GM12892 (cell line): Measurements from ENCODE around the gene FHIP1A.

Source experiments
- DNase-seq: peaks from one replicate; pipeline ENCODE4 v3.0.0; 2011; ENCODE audit not compliant: insufficient read length
- FAIRE-seq: peaks from 2 replicates; lab custom pipeline; 2011; peaks lifted over from hg19 to GRCh38; lab: Jason Lieb, UNC
- POLR2A ChIP-seq: IDR thresholded peaks from 2 replicates; pipeline ENCODE4 v1.6.1; 2011; ENCODE audit warnings: low read depth, low read length, control low read depth
- POLR2AphosphoS5 ChIP-seq: IDR thresholded peaks from 2 replicates; pipeline ENCODE4 v1.6.1; 2011; ENCODE audit warnings: low read depth, low read length, control low read depth
- TAF1 ChIP-seq: IDR thresholded peaks from 2 replicates; pipeline ENCODE4 v1.6.1; 2011; ENCODE audit warnings: low read depth, mild to moderate bottlenecking, control low read depth, low read length, borderline replicate concordance

FHIP1A gene

DNA sequence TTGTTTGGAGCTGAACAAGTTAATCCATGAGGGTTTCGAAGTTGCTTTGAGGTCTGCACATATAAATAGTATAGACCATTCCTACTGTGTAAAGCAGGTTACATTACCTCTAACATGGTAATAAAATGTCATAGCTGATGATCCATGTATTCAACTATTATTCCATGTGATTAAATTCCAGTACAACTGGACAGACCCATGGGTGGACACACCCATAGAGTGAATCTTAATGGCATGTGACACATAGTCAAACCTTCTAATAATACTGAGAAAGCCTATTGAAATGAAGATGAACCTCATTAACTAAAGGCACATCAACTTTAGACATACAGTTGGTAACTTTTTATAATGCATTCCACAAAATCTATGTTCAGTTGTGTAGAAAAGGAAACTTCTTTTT lies 28.5 kb downstream of the FHIP1A start:
- no peak for TF ChIP-seq POLR2A
- no peak for TF ChIP-seq TAF1
- no peak for TF ChIP-seq POLR2AphosphoS5
- DNase-seq (no peak), FAIRE-seq (no peak)

DNA sequence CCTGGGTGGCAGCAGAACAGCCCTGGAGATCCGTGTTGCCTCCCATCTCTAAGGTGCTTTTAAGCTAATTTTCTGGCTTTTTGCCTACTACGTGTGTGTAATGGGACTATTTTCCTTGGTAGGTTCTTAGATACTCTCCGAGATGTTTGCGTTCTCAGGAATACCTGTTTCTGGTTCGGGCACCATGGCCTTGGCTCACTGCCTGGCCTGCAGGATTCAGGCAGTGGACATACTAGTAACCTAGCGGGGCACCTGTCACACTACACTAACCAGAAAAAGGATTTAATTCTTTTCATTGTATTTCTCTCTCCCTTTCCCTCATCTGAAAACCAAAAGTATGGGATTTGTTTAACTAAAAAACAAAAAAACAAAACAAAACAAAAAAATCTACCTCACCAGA lies 29.2 kb downstream of the FHIP1A start:
- FAIRE-seq: no peak
- DNase-seq: no peak
- TF ChIP-seq TAF1 (no peak), POLR2AphosphoS5 (no peak), POLR2A (no peak)

DNA sequence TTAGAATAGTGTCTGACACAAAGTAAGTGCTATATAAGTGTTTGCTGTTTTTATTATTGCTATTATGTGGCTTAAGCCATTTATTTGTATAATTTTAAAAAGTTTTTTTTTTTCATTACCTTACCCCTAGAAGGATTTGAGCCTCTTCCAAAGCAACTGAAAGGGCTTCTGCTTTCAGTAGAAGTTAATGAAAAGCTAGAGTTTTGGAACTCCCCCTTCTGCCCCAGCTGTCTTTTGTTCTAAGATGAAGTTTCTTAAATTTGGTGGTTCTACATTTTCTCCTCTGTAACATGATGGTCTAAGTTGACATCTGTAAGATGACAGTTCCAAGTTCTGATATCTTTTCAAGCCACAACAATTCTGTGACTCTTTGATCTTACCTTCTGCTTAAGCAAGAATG lies 30.3 kb downstream of the FHIP1A start:
- TF ChIP-seq POLR2AphosphoS5 (no peak), POLR2A (no peak), TAF1 (no peak)
- FAIRE-seq (no peak), DNase-seq (no peak)

DNA sequence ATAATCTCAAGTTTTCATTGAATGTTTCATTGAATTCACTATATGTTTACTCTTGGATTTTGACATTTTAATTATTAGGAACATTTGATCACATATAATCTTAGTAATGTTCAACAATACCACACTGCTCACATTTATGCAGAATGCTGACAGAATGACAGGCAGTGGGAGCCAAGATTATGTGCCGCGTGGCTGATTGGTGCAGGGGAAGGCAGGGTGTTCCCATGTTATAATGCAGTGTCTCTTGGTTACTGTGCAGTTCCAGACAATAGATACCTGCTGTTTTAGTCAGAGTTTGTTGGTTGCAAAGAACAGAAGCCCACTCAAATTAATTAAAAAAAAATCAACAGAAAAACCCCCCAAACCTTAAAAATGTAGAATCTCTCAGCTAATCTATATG lies 33.0 kb downstream of the FHIP1A start:
- TF ChIP-seq POLR2AphosphoS5 (no peak), POLR2A (no peak), TAF1 (no peak)
- FAIRE-seq: no peak
- DNase-seq: no peak

DNA sequence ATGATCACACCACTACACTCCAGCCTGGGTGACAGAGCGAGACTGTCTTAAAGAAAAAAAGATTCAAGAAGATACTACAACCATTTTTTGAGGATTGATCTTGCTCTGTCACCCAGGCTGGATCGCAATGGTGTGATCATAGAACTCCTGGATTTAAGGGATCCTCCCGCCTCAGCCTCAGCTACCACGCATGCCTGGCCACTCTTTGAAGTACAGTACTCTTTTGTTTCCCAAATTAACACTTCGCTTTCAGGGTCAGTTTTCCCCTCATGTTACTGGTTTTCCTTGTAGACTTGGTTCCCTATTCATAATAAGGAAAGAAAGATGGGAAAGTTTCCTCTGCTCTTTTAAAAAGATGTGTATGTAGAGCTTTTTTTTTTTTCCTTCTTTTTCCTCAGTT lies 34.3 kb downstream of the FHIP1A start:
- FAIRE-seq: no peak
- no peak for TF ChIP-seq TAF1
- TF ChIP-seq POLR2A: no peak
- TF ChIP-seq POLR2AphosphoS5: no peak
- no peak for DNase-seq

DNA sequence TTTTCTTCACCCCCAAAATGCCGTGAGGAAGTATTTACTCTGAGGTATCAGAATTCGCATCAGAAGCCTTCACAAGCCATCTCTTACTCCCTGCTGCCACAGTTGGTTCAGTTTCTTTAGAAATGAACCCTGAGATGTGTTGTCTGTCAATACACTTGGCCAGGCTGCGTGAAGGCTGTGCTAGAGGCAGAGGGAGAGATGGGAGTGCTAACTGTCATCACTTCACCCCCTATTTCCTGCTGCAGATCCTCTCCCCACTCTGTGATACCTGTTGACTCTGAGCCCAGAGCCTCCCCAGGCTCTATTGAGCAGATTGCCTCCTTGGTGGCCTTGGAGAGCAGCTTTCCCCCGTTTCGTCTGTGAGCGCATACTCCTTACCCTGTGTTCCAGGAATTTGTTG lies 34.8 kb downstream of the FHIP1A start:
- FAIRE-seq: no peak
- no peak for TF ChIP-seq POLR2A
- TF ChIP-seq POLR2AphosphoS5: no peak
- TF ChIP-seq TAF1: no peak

DNA sequence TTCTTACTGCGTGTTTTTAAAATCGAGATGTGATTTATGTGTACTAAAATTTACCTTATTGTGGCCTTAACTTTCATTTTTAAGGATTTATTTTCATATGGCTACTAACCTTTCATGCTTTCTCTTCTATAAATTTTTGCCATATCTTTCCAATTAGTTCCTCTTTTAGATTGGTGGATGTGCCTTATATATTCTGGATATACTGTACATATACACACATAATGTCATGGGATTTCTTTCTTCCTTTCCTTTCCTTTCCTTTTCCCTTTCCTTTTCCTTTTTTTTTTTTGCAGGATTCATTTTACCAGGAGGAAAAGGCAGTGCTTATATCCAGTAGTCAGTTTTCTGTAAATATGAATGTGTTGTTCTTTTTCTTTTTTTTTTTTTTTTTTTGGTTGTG lies 37.2 kb downstream of the FHIP1A start:
- FAIRE-seq (no peak), DNase-seq (no peak)
- TF ChIP-seq POLR2AphosphoS5 (no peak), TAF1 (no peak), POLR2A (no peak)

More for the DNA sequence above, 34.8 kb downstream of the FHIP1A start:
- no peak for DNase-seq

DNA sequence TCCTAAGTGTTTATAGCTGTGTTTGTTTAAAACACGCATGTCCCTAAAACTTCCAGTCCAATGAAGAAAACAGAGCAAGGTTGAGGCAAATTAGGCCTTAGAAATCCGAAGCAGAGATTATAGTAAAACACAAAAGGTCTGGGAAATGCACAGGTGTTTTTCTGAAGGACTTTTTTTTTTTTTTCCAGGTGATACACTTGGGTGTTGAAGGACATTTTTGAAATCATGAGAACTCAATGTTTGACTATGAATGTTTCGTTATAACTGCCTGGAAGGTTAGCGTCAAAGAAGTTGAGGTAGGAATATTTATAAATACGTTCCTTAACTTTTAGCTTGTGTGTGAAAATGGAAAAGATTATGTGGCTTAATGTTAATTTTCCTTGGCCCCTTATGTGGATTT lies 45.5 kb downstream of the FHIP1A start:
- FAIRE-seq: no peak
- TF ChIP-seq POLR2AphosphoS5: no peak
- no peak for TF ChIP-seq POLR2A
- TF ChIP-seq TAF1: no peak

DNA sequence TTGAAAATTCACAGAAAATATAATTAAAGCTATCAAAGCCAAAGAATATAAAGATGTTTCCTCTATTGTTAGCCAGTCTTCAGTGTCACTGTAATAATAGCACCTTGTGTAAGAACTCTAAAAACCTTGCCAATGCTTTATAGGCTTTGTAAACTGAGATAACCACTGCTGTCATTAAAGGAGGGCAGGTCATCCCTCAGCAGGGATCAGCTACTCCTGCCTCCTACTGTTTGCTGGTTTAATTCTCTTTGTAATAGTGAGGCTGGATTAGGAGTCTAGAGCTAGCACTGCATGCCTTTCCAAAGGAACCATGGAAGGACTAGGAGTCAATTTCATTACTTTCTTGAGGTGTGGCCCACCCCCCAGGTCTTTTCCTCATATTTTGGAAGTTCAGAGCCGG lies 46.2 kb downstream of the FHIP1A start:
- no peak for TF ChIP-seq POLR2AphosphoS5
- TF ChIP-seq POLR2A: no peak
- TF ChIP-seq TAF1: no peak
- DNase-seq: no peak
- FAIRE-seq: no peak

More for the DNA sequence above, 45.5 kb downstream of the FHIP1A start:
- no peak for DNase-seq

DNA sequence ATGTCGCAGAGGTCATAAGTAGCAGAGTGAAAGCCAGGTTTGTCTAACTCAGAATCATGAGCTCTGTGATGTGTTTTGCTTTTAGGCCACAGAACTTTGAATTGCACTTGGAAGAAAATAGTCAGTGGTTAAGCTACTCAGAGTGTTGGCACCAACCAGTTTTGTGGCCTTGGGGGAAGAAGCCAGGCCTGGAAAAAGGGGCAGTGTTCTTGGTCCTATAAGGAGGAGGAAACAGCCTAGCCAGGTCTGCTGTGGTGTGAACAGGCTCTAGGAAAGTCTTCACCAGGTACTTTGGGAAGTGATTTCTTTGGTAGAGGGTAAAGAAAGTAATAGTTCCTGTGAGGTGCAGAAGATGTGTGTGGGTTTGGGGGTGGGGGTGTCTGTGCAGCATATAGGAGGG lies 49.2 kb downstream of the FHIP1A start:
- DNase-seq (no peak), FAIRE-seq (no peak)

More for the DNA sequence above, 49.2 kb downstream of the FHIP1A start:
- TF ChIP-seq POLR2A (no peak), TAF1 (no peak), POLR2AphosphoS5 (no peak)
